Activated effector memory CD4-positive, alpha-beta T cell treated with anti-CD3 and anti-CD28 coated beads, Interleukin-2, amount 50 U/mL, for 16 hours (primary cell): ENCODE results near the gene EFHD2.
"Not testable (repeated sequence)": the region's sequence is repeated elsewhere in the genome, so short reads cannot be mapped to it uniquely, and the experiment has no call there.

ENCODE experiments used
- DNase-seq: peaks from one replicate; pipeline ENCODE4 v3.0.0-alpha.2; 2020

Gene EFHD2, protein sequence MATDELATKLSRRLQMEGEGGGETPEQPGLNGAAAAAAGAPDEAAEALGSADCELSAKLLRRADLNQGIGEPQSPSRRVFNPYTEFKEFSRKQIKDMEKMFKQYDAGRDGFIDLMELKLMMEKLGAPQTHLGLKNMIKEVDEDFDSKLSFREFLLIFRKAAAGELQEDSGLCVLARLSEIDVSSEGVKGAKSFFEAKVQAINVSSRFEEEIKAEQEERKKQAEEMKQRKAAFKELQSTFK

DNA sequence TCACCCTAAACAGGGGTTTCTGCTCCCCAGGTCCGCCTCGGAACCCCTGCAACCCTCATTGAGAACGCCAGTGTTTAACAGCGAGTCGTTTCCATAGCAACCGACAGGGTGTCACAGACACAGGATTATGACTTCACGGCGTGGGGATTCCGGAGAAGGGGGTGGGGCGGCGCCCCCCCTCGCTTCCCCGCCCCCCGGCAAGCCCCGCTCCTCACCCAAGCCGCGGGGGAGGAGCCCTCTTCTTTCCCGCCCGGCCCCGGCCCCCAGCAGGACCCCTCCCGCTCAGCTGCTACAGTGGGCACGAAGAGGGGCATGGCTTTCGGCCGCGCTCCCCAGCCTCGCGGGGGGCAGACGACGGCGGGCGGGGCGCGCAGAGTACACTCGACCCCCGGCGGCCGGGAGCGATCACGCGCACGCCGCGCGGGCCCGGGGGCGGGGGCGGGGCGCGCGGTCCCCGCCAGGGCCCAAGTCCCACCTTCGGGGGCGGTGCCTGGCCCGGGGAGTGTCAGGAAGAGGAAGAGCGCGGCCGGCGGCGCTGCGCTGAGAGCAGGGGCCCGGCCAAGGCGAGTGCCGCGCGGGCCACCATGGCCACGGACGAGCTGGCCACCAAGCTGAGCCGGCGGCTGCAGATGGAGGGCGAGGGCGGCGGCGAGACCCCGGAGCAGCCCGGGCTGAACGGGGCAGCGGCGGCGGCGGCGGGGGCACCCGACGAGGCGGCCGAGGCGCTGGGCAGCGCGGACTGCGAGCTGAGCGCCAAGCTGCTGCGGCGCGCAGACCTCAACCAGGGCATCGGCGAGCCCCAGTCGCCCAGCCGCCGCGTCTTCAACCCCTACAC lies at the start of gene EFHD2:
Gene EFHD2, plus strand, starts transcription at position 501 of the 835 bp plus-strand sequence. Its CDS starts 84 bp downstream, at position 585.
- peak; percentile 94 for DNase-seq

DNA sequence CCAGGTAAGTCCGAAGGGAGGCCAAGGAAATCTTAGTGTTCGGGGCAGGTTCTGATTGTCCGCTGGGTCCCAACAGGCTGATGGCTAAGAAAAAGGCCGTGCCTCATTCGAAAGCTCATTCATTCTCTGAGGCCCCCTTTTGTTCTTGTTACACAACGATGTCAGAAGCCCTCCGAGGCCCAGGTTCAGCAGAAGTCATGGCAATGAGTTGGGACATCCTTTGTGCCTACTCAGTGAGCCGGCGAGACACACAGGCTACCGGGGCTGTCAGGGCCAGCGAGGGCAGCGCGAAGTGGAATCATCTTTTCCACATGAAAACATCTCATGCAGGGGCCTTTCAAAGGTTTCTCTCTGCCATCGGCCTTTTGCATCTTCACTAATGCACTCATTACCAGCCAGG lies 49.0 kb upstream of the EFHD2 start:
- no peak for DNase-seq

DNA sequence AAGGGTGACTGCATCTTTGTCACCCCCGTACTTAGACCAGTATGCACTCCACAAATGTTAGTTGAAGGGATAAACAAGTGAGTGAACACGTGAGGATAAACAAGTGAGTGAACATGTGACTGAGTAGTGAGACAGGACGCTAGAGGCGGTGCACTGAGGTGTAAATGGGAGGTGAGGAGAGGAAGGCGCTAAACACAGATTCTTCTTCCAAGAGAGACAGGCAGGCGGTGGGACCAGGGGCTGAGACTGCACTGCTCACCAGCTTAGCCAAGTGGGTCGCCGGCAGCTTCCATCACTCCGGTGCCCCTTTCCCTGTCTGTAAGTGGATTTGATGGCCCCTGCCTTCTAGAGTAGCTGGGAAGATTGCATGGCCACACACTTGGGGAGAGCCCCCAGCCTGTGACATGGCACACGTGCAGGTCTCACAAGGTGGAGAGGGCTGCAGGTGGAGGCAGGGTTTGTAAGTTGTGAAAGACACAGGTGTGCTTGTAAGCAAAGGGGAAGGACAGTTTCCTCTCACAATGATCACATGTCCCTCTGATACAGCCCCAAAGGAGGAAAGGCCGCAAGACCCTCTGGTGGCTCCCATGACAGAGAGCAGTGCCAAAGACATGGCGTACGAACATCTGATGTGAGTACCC lies 47.5 kb upstream of the EFHD2 start:
- DNase-seq, result no peak

DNA sequence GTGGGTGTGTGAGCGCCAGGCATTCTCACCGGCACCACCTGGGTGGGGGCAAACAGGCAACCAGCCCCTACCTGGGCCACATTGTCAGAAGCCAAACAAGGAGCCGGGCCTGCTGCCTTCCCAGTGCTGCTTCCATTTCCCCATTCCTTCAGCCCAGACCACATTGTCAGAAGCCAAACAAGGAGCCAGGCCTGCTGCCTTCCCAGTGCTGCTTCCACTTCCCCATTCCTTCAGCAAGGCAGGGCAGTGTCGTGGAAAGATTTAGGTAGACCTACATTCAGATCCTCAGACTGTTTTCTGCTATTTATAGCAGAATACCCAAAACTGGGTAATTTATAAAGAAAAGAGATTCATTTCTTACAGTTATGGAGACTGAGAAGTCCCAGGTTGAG lies 47.0 kb upstream of the EFHD2 start:
- DNase-seq, result no peak

DNA sequence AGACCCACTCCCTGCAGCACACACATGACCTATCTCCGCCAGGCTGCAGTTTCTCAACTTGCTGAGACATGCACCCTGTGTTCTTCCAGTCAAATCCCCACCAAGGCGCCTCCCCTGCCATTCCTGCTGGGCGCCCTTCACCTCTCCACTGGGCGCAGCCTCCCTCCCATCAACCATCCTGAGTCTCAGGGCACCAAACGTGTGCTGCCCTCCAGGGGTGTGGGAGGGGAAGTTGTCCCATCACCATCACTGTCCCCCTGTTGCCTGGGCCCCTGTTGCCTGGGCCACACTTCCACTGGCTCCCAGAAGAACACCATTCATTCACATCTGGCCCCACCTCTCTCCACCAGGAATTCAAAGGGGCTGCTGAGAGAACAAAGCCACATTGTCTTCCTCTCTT lies 44.9 kb upstream of the EFHD2 start:
- DNase-seq, result no peak

DNA sequence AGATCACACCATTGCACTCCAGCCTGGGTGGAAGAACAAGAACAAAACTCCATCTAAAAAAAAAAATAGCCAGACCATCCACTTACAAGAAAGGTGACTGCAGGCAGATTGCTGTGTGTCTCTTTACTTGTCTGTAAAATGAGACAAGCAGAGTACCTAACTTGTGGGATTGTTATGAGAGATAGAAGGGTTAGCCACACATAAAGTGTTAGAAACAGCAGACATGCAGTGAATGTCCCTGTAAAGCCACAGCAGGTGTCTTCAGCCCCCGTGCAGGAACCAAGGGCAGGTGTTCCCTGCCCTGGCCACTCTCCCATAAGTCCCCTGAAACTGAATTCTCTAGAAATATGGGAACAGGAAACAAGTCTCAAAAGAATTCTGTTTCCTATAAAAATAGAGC lies 40.8 kb upstream of the EFHD2 start:
- no peak for DNase-seq

DNA sequence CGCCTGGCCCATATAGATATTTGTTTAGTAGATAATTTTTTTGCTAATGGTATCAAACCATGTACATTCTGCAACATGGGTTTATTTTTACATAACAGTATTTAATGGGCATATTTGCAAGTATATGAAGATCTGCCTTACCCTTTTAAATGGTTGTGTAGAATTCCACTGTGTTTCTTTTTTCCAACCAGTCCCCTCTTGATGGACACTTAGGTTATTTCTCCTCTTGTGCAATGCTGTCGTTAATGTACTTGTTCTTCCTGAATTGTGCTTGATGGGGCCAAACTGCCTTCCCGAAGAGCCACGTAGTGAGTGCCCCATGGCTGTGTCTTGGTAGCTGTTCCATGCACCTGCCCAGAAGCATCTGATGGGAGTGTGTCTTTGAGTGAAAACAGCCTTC lies 39.4 kb upstream of the EFHD2 start:
- DNase-seq, result no peak

DNA sequence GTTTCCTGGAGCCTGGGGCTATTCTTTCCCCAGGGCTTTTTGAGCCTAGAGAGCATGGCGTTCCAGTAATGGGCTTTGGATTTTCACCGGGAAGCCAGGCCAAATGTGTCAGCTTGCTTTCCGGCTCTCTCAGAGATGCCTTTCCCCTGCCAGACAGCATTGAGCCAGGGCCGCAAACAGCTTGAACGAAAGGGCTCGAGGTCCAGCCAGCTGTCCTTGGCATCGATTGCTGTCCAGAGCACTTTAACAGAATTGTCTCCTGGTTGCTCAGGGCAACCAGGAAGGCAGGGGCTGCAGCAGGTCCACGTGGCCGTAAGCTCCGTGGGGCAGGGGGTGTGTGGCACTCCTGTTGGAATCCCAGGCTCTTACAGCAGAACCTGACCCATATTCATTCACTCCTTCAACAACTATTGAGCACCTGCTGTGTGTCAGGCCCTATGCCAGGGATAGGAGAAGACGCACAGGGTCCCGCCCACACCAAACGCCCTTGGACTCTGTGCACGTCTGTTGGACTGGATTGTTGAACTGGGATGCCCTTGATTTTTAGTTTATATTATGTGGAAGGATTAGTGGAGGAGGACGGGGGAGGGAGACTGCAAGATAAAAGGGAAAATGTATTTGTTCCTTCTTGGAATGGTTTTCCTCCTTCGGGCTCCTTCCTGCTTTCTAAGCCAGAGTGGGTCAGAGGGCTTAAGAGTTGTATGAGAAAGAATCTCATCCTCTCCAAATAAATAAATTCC lies 38.7 kb upstream of the EFHD2 start:
- DNase-seq, result no peak

DNA sequence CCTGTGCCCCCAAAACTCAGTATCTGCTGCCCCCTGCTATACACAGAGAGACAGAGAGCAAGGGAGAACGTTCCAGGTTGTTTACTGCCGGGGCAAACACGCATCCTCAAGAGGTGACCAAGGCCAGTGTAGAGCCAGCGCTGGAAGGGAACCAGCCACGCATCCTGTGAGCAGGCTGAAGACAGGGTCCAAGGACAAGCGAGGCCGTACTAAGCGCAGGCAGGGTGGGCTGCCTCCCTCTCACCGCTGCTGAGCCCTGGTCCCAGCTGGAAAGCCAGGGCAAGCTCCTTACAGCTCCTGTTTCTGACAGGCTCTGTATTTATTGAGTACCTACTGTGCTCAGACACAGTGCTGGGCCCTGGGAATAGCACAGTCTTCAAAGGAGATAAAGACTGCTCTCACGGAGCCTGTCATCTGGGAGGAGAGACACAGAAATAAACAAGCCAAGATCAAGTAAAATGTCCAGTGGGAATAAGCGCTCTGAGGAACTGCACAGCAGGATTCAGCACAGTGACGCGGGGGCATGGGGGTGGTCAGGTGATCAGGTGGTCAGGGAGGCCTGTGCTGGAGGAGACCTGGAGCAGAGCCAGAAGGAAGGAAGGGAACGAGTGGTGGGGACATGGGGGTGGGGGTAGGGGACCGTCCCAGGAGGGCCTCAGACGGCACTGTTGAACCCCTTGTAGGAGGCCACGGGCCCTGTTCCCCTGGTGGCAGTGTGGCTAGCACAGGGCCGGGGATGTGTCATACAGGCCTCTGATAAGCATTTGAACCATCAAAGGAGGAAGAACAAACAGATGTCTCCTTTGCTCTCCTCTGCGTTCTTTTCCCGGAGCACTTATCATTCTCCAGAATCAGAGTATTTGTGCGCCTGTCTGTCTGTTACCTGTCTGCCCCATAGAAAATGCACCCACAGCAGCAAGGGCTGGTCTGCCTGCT lies 37.8 kb upstream of the EFHD2 start:
- DNase-seq, result no peak

DNA sequence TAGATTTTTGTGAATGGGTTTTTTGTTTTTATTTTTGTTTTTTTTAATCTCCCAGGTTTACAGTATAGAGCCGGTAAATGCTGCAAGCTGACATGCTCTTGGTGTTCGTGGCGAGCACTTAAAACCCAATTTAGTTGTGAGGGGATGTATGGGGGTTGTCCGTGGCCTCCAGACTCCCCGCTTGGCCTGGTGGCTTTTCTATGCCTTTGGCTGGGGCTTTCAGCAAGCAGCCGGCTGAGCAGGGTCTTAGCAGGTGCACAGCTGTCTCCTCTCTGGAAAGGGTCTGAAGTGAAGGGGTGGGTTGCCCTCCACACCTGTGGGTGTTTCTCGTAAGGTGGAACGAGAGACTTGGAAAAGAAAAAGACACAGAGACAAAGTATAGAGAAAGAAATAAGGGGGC lies 31.0 kb upstream of the EFHD2 start:
- no peak for DNase-seq

DNA sequence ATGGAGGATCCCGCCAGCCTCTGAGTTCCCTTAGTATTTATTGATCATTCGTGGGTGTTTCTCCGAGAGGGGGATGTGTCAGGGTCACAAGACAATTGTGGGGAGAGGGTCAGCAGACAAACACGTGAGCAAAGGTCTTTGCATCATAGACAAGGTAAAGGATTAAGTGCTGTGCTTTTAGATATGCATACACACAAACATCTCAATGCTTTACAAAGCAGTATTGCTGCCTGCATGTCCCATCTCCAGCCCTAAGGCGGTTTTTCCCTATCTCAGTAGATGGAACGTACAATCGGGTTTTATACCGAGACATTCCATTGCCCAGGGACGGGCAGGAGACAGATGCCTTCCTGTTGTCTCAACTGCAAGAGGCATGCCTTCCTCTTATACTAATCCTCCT lies 30.5 kb upstream of the EFHD2 start:
- DNase-seq, result not testable (repeated sequence)

DNA sequence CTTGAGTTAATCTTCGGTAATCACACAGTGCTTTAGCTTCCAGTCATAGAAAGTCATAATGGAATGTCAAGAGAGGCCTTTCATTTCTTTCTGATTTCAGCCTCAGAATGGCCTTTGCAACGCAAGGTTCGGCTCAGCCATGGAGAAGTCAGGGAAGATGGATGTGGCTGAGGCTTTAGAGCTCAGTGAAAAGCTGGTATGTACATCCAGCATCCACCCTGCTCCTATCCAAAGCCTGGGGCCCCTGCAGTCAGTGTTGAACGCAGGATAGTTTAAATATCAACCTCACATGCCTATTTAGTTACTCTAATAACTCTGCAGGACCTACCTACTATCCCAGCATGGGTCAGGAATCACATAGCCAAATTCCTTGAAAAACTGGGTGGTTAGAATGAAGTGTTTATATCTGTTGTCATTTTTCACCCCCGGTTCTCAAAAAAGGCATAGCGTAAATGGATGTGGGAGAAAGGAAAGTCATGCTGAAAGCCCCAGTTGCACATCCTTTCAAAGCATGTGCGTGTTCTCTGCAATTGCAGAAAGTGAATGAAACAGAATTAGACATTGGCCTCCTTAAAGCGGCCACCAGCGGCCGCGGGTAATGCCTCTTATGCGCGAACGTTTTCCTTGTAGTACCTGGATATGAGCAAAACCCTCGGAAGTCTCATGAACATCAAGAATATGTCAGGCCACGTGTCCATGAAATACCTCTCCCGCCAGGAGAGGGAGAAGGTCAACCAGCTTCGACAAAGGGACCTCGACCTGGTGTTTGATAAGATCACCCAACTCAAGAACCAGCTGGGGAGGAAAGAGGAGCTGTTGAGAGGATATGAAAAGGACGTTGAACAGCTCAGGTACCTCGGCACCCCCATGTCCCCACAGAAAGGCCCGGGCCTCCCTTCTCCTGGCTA lies 28.8 kb upstream of the EFHD2 start:
- no peak for DNase-seq

DNA sequence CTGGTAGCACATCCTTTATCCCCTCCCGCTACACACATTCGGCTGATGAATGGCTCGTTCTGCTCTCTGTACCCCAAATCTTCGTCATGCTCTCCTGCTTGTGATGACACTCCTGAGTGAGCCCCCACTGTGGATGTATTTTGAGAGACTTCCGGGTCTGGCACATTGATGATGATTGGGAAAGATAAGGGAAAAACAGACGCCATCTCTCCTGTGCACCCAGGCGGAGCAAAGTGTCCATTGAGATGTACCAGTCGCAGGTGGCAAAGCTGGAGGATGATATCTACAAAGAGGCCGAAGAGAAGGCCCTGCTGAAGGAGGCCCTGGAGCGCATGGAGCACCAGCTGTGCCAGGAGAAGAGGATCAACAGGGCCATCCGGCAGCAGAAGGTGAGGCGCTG lies 27.9 kb upstream of the EFHD2 start:
- DNase-seq, result no peak

DNA sequence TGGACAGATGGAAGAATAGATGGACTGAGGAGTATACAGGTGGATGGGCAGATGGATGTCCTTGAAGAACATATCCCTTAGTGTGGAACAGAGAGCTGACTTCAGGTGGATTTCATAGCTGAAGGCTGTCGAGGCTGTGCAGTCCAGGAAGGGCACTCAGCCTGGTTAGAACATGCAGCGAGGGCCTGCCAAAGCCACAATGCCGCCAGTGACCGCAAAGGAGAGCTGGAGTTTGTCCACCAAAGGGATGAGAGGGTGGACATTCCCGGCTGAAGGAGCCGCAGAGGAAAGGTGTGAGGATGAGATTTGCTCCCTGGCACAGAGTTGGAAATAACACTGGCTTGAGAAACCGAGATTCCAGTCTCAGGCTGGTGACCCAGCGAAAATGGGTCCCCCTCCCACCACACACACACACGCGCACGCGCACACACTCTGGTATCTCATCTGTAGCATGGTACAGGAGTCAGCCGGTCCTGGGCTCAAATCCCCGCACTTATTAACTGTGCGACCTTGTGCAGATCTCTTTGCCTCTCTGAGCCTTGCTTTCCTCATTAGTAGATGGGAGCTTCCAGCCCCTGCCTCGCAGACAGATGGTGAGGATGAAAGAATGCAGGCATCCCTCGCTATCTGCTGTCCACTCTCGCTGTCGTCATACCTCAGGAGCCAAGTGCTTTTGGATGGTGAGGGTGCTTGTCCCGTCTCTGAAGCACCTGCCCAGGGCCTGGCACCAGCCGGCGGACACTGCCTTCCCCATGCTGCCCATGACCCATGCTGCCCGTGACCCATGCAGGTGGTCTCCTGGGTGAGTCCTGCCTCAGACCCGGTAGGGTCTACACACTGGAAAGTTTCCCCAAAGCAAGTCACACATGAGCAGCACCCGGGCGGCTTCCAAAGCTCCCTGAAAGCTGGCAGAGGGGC lies 26.8 kb upstream of the EFHD2 start:
- no peak for DNase-seq

DNA sequence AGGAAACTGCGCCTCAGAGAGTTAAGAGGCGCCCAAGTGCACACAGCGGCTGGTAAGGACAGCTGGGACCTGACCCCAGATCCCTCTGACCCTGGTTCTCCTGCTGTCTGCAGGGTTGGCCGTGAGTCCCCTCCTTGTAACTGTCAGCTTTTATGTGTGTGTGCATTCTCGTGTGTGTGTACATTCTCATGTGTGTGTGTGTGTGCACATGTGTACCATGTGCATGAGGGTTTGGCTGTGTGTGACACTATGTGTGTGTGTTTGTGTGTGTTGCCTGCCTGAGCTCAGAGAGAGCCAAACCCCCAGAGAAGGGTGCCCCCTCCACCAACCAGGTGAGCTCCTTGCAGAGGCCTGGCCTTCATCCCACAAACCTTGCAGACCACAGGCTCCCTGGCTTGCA lies 25.9 kb upstream of the EFHD2 start:
- no peak for DNase-seq

DNA sequence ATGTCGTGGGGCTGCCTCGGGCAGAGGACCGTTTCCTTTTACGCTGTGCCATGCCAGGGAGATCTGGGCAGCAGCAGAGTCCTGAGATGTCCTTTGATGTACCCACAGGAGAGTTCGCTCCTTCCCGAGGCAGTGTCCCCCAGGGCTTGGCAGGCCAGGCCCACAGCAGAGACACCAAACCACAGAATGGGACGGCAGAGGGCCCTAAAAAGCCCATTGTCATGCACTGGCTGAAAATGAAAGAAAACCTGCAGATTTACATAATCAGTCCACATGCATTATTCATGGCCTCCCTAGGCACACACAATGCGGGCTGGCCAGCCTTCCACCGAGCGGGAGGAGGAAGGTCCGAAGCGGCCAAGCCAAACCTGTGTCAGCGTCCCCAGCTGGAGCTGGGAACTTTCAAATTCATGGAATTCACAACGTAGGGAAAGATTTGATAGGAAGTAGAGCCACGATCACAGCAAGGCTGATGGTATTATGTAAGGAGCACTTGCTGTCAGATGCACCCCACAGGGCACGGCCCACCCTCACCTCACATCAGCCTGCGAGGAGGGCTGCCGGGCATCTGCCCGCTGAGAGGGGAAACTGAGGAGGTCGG lies 25.3 kb upstream of the EFHD2 start:
- DNase-seq, result no peak

DNA sequence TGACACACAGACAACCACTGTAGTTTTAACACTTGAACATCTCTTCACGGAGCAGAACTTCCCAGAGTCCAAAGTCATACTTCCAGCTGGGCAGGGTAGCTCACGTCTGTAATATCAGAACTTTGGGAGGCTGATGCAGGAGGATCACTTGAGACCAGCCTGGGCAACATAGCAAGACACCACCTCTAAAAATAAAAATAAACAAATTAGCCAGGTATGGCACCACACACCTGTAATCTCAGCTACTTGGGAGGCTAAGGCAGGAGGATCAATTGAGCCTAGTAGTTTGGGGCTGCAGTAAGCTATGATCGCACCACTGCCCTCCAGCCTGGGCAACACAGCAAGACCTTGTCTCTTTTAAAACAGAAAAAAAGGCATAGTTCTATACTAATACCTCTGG lies 24.3 kb upstream of the EFHD2 start:
- no peak for DNase-seq

DNA sequence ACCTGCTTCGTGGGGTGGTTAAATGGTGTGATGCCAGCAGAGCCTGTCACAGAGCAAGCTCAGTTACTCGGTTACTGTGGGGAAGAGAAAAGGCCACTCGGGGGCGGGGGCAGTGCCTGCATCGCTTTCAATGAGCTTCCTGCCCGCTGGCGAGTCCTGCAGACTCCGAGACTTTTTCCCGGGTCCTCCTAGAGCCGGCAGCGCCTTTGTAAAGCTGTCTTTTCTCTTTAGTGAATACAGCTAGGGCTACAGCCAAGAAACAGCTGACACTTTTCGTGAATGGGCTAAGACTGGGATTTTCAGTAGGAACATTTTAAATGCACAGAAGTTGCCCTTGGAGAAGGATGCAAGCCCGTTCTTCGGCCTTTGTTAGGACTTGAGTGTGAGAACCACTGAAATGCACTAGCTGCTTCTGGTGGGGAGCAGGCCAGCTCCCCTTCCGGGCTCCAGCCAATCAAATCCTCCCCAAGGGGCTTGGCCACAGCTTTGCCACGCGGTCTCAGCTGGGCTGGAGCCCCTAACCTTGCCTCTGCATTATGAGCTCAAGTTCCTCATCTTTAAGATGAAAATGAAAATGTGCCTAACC lies 23.4 kb upstream of the EFHD2 start:
- no peak for DNase-seq

DNA sequence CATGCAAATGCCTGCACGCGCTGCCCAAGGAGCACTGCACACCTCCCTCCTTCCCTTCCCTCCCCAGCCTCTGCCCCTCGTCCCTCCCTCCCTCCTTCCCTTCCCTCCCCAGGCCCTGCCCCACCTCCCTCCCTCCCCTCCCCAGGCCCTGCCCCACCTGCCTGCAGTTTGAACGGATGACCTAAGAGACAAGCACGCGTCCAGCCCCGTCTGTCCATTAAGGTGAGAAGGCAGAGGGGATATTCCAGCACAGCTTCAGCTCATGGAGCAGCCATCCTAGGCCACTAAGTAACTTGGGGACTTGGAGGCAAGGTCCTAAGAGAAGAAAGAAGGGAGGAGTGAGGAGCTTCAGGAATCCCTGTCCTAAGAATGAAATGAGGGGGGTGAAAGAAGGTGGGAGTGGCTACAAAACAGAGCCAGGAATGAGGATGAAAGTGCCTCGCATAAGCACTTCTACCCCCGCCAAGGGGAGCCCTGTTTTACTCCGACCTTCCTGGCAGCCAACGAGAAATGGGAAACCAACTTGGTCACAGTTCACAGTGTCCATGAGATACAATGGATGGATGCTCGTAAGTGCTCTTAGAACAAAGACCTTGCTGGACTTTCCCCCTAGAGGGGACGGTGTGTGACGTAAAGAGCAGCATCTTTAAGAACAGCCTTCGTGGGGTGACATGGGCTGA lies 21.3 kb upstream of the EFHD2 start:
- no peak for DNase-seq
